Calu3 (cell line): Measurements from ENCODE around the gene NR2F1-AS1. TPM values are rescaled to one million over a fixed set of nuclear protein-coding genes. Genes with fewer than 3 reads are reported as not detected.

Source experiments
- BruUV-seq: library from RNA; stranded (reverse); fragments of 400-500 nt; replicated peaks from 2 replicates; lab custom pipeline; 2021; lab: Mats Ljungman, UMichigan
- CTCF ChIA-PET: fragments of 300-600 bp; sonication (Branson Sonifier 250); formaldehyde crosslinking; loops from one replicate; lab custom pipeline; 2022; ENCODE audit warnings: antibody characterized with exemption; lab: Charles Lee
- DNase-seq: peaks from one replicate; pipeline ENCODE4 v3.0.0; 2022
- H3K27ac Mint-ChIP-seq: one replicate; pipeline ENCODE4 v1.8.0; 2022; ENCODE audit warnings: mixed read lengths; ENCODE audit not compliant: unreplicated experiment
- H3K27me3 Mint-ChIP-seq: one replicate; pipeline ENCODE4 v1.8.0; 2022; ENCODE audit warnings: mixed read lengths; ENCODE audit not compliant: unreplicated experiment
- H3K36me3 Mint-ChIP-seq: one replicate; pipeline ENCODE4 v1.8.0; 2022; ENCODE audit warnings: mild to moderate bottlenecking, moderate library complexity, mixed read lengths; ENCODE audit not compliant: insufficient read depth, unreplicated experiment
- H3K4me1 Mint-ChIP-seq: one replicate; pipeline ENCODE4 v1.8.0; 2022; ENCODE audit warnings: mild to moderate bottlenecking, low read depth, mixed read lengths; ENCODE audit not compliant: unreplicated experiment
- H3K4me3 Mint-ChIP-seq: one replicate; pipeline ENCODE4 v1.8.0; 2022; ENCODE audit warnings: mild to moderate bottlenecking, low read depth, moderate library complexity, mixed read lengths; ENCODE audit not compliant: unreplicated experiment
- H3K9me3 Mint-ChIP-seq: one replicate; pipeline ENCODE4 v1.8.0; 2022; ENCODE audit warnings: low read depth, mixed read lengths; ENCODE audit not compliant: unreplicated experiment
- CTCF ChIP-seq: fragments of 200-600 bp; IDR thresholded peaks from one replicate; pipeline ENCODE4 v1.8.0; 2022; ENCODE audit warnings: antibody characterized with exemption; ENCODE audit not compliant: unreplicated experiment
- intact Hi-C: fragments of 100-400 bp; cut with micrococcal nuclease; formaldehyde crosslinking; loops from one replicate; pipeline ENCODE4 v1.10.0; 2022; ENCODE audit not compliant: unreplicated experiment
- total RNA-seq: library from RNA; stranded (reverse); gene quantifications from 2 replicates; pipeline ENCODE4 v1.2.3, GENCODE V29; 2022

Gene NR2F1-AS1
- total RNA-seq, 1 experiment from 2014 or later: 20.9 TPM

GRCh38 chr5:93621327-93621798 lies 40.3 kb upstream of the NR2F1-AS1 start:
- peaks cover 25% of the 10 kb centered on the region for H3K36me3 Mint-ChIP-seq
- CTCF ChIA-PET: interaction anchor here (1.2 to 1.4 kb wide), 5 partner anchors 9 to 180 kb away, joined by 3 to 6 read pairs (median 4); partner anchors contain the start of gene NR2F1
- BruUV-seq: no TSS peak
- H3K4me3 Mint-ChIP-seq: peak overlapping the region; percentile 91
- H3K4me1 Mint-ChIP-seq: peaks cover 8% of the 10 kb centered on the region
- peak overlapping the region; percentile 45 for H3K27ac Mint-ChIP-seq
- DNase-seq: peak; percentile 82
- intact Hi-C loops: loop anchor here (5.0 kb wide), 2 partner anchors 39 to 166 kb away; partner anchors contain the start of genes NR2F1 and NR2F1-AS1
- no peaks in the 10 kb centered on the region for H3K9me3 Mint-ChIP-seq
- no peak for TF ChIP-seq CTCF
- H3K27me3 Mint-ChIP-seq: no peaks in the 10 kb centered on the region

GRCh38 chr5:93620487-93621326 lies 39.7 kb upstream of the NR2F1-AS1 start:
- Mint-ChIP-seq H3K27me3 (no peaks in the 10 kb centered on the region), H3K4me1 (peaks cover 8% of the 10 kb centered on the region), H3K27ac (peak overlapping the region; percentile 45), H3K4me3 (peak overlapping the region; percentile 91), H3K9me3 (no peaks in the 10 kb centered on the region), H3K36me3 (peaks cover 25% of the 10 kb centered on the region)
- DNase-seq: peak; percentile 82
- CTCF ChIA-PET: interaction anchor here (0.6 to 1.7 kb wide), 12 partner anchors 9 to 849 kb away, joined by 3 to 6 read pairs (median 4); partner anchors contain the start of gene NR2F1
- intact Hi-C loops: loop anchor here (5.0 kb wide), 2 partner anchors 38 to 167 kb away; partner anchors contain the start of genes NR2F1 and NR2F1-AS1
- BruUV-seq: no TSS peak
- no peak for TF ChIP-seq CTCF

DNA sequence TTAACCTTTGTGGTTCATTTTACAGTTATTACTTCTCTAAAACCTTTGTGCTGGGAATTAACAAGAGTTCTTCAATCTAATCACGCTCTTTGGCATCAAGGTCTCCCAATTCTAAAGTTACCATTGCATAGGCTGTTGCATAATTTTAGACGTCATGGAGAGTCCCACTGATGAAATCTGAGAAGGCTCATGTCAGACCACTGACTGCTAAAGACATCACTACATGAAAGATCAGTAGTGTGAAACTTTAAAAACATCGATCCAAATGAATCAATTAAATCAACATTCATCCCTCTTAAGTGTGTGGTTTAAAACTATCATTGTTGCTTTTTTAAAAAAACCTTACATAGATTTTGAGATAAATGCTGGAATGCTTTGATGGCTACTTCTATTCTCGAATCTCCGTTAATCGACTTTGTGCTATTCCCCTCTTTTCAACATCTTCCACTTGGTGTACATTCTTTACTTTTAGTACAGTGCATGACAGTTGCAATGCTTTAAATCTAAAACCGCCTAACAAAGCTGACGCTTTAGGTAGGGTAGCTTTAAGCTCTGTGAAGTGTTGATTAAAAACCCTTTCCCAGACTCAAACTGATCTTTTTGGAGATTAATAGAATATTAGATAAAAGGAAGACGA lies 35.6 kb upstream of the NR2F1-AS1 start:
- Mint-ChIP-seq H3K36me3 (peaks cover 24% of the 10 kb centered on the region), H3K4me1 (peaks cover 15% of the 10 kb centered on the region), H3K27ac (no peak overlapping the region), H3K27me3 (peaks cover 23% of the 10 kb centered on the region), H3K9me3 (no peaks in the 10 kb centered on the region), H3K4me3 (no peak overlapping the region)
- no TSS peak for BruUV-seq
- CTCF ChIA-PET: no interaction called here
- TF ChIP-seq CTCF: no peak
- DNase-seq: no peak
- intact Hi-C loops: loop anchor here (10.0 kb wide), 1 partner anchor 278 kb away; no protein-coding TSS in a partner anchor

DNA sequence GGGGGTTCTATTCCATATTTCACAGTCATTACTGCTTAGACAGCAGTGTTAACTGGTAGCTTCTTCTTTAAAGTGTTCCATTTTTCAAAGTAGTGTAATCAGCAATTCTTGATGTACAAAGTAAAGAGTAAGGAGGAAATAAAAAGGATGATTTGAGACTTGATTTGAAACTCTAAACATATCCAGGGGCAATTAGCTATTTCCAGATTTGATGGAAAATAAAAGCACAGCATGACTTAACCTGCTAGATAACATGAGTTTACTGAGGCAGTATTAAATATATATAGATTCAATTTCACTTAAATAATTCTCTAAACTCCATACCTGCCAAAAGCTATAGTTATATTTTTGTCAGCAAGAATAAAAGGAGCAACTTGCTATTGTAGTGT lies 31.8 kb upstream of the NR2F1-AS1 start:
- Mint-ChIP-seq H3K4me1 (peaks cover 21% of the 10 kb centered on the region), H3K4me3 (peak overlapping the region; percentile 70), H3K36me3 (peaks cover 7% of the 10 kb centered on the region), H3K9me3 (no peaks in the 10 kb centered on the region), H3K27ac (no peak overlapping the region), H3K27me3 (peaks cover 60% of the 10 kb centered on the region)
- no peak for TF ChIP-seq CTCF
- intact Hi-C loops: loop anchor here (10.0 kb wide), 1 partner anchor 282 kb away; no protein-coding TSS in a partner anchor
- no TSS peak for BruUV-seq
- CTCF ChIA-PET: interaction anchor here (0.7 to 2.1 kb wide), 5 partner anchors 8 to 550 kb away, joined by 3 to 7 read pairs (median 5); partner anchors contain the start of gene NR2F1
- DNase-seq: no peak
